Measurements from ENCODE around the gene INSR. TPM values are rescaled to one million over a fixed set of nuclear protein-coding genes. Genes with fewer than 3 reads are reported as not detected.

The INSR gene
- total RNA-seq, result 6.7 and 11.5 TPM in 2 replicates

DNA sequence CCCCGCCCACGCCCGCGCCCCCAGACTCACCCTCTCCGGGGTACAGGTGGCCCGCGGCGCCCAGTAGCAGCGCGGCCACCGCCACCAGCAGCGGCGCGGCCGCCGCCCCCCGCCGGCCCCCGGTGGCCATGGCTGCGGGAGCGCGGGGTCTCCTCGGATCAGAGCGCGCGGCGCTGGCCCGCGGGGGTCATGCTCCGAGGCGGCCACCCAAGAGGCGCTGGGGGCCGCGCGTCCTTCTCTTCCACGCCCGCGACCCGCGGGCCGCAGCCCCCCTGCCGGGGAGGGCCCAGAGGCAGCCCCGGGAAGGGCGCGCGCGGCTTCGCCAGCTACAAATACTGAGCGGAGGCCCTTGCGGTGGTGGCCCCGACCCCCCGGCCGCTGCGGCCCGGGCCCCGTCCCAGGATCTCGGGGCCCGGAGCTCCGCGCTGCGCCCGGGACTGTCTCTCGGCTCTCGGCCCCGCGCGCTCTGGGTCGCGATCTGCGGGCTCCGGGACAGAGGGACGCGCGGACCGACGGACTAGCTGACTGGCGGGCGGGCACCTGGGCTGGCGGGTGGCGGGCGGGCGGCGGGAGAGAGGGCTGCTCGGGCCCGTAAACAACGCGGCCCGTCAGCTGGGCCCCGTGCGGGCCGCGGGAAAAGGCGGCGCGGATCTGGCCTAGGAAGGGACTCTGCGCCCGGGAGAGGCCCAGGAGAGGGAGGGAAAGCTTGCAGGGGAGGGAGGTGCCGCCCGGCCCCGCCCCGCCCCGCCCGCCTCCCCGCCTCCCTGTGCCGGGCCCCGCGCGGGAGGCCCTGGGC lies at the start of gene INSR:
Gene INSR, minus strand, starts transcription at position 653 of the 796 bp plus-strand sequence. Its CDS starts 523 bp downstream, at position 130.

GRCh38 chr19:7069042-7069903 lies 224.9 kb downstream of the INSR start, which contains the start of gene ZNF557:
TSS of gene ZNF557 (plus strand) at chr19:7069703. CDS start at chr19:7075075, 5,372 bp downstream.

Other genes starting within 250 kb of the INSR start
- not detected in 2 replicates for gene MBD3L2, start 245.1 kb downstream of the INSR start, total RNA-seq
- not detected in 2 replicates for gene MBD3L3, start 235.7 kb downstream of the INSR start, total RNA-seq
- 7.2 and 12.8 TPM in 2 replicates for gene ZNF557, start 224.7 kb downstream of the INSR start, total RNA-seq
- 86.5 and 87.0 TPM in 2 replicates for gene ARHGEF18, start 54.5 kb upstream of the INSR start, total RNA-seq
- gene PEX11G, start 194.6 kb upstream of the INSR start, total RNA-seq, result 2.4 and 2.6 TPM in 2 replicates
- 9.8 and 17.8 TPM in 2 replicates for gene ZNF358, start 221.7 kb upstream of the INSR start, total RNA-seq
- 1.9 and 5.3 TPM in 2 replicates for gene MCOLN1, start 228.2 kb upstream of the INSR start, total RNA-seq
- 63.5 and 87.2 TPM in 2 replicates for gene PNPLA6, start 241.3 kb upstream of the INSR start, total RNA-seq